ENCODE results near the gene ZMYND11.

DNA sequence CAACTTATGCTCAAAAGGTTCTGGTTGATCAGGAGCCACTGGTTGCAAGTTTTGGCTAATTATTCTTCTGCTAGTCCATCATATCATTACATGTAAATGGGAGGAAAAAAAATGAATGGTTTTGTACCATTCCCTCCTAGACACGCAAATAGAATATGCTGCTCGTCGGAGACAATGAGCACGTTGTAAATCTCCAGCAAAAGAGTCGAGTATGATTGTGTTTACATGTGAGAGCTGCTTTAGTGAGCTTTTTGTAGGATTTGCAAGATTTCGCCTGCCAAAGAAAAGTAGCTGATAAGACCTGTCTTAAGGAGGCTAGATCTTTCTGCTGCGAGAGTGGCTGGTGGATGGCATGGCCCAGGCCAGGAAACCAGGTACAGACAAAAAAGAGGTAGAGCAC, 109.0 kb downstream of the ZMYND11 start:
- TF ChIP-seq EP300 (IDR thresholded peaks at IDR 0.05): no peak
- TF ChIP-seq POLR2AphosphoS5 (IDR thresholded peaks at IDR 0.05): no peak
- no peak for TF ChIP-seq CTCF (IDR thresholded peaks at IDR 0.05)
- no peak for TF ChIP-seq POLR2A (IDR thresholded peaks at IDR 0.05)

Measured in stomach (tissue), 4 donors.